WTC11 (cell line): ENCODE results near the gene RAC2. TPM values are rescaled to one million over a fixed set of nuclear protein-coding genes. Genes with fewer than 3 reads are reported as not detected.

ENCODE experiments used
- ATAC-seq: fragments of 200-7000 bp; cut with Tn5 transposase; 2 replicates; pipeline ENCODE4 v1.10.0; 2021; ENCODE audit warnings: mild to moderate bottlenecking, moderate library complexity
- CTCF ChIA-PET: fragments of 300-600 bp; sonication (Branson Sonifier 250); formaldehyde crosslinking; loops from one replicate; lab custom pipeline; 2021; ENCODE audit warnings: antibody characterized with exemption; lab: Charles Lee
- POLR2A ChIA-PET: fragments of 350-600 bp; sonication (Branson Sonifier 250); formaldehyde crosslinking; loops from one replicate; lab custom pipeline; 2021; ENCODE audit warnings: antibody characterized with exemption; lab: Charles Lee
- DNase-seq: peaks from one replicate; pipeline ENCODE4 v3.0.0; 2021; ENCODE audit warnings: low spot score
- H3K27ac Mint-ChIP-seq: 2 replicates; pipeline ENCODE4 v1.8.0; 2021; ENCODE audit warnings: mixed read lengths
- H3K27me3 Mint-ChIP-seq: 2 replicates; pipeline ENCODE4 v1.8.0; 2021; ENCODE audit warnings: low read depth, mild to moderate bottlenecking, moderate library complexity, mixed read lengths
- H3K36me3 Mint-ChIP-seq: 2 replicates; pipeline ENCODE4 v1.8.0; 2021; ENCODE audit warnings: mixed read lengths
- H3K4me1 Mint-ChIP-seq: 2 replicates; pipeline ENCODE4 v1.8.0; 2022; ENCODE audit warnings: mixed read lengths
- H3K4me3 Mint-ChIP-seq: 2 replicates; pipeline ENCODE4 v1.8.0; 2021; ENCODE audit warnings: mild to moderate bottlenecking, moderate library complexity, mixed read lengths
- H3K9me3 Mint-ChIP-seq: 2 replicates; pipeline ENCODE4 v1.8.0; 2021; ENCODE audit warnings: mixed read lengths
- ATF1 ChIP-seq: sonication (generic); formaldehyde crosslinking; IDR thresholded peaks from 2 replicates; pipeline ENCODE4 v1.8.1; 2023; ENCODE audit warnings: mild to moderate bottlenecking, moderate library complexity, missing genetic modification reagents
- ESRRA ChIP-seq: sonication (generic); formaldehyde crosslinking; IDR thresholded peaks from 2 replicates; pipeline ENCODE4 v1.8.1; 2022; ENCODE audit warnings: mild to moderate bottlenecking, missing genetic modification reagents, borderline replicate concordance
- HMGA2 ChIP-seq: fragments of 250-450 bp; sonication (Bioruptor Pico); IDR thresholded peaks from 2 replicates; pipeline ENCODE4 v1.4.0; 2021; ENCODE audit warnings: mild to moderate bottlenecking, moderate library complexity
- MYBL2 ChIP-seq: sonication (generic); formaldehyde crosslinking; IDR thresholded peaks from 2 replicates; pipeline ENCODE4 v1.8.1; 2023; ENCODE audit warnings: mild to moderate bottlenecking, moderate library complexity, missing genetic modification reagents
- NFE2L1 ChIP-seq: sonication (generic); formaldehyde crosslinking; IDR thresholded peaks from 2 replicates; pipeline ENCODE4 v1.8.1; 2023; ENCODE audit warnings: missing genetic modification reagents
- NR1H2 ChIP-seq: sonication (generic); formaldehyde crosslinking; IDR thresholded peaks from 2 replicates; pipeline ENCODE4 v1.9.0; 2021; ENCODE audit warnings: mild to moderate bottlenecking, moderate library complexity, missing genetic modification reagents
- PRRX2 ChIP-seq: fragments of 250-450 bp; sonication (Bioruptor Pico); IDR thresholded peaks from 2 replicates; pipeline ENCODE4 v1.8.0; 2021; ENCODE audit warnings: mild to moderate bottlenecking
- TCF7 ChIP-seq: sonication (generic); formaldehyde crosslinking; IDR thresholded peaks from 2 replicates; pipeline ENCODE4 v1.8.0; 2022; ENCODE audit warnings: mild to moderate bottlenecking, low read depth, missing genetic modification reagents, moderate library complexity
- TEAD1 ChIP-seq: sonication (generic); formaldehyde crosslinking; IDR thresholded peaks from 2 replicates; pipeline ENCODE4 v1.8.0; 2022; ENCODE audit warnings: mild to moderate bottlenecking, missing genetic modification reagents
- TP53 ChIP-seq: sonication (generic); formaldehyde crosslinking; IDR thresholded peaks from 2 replicates; pipeline ENCODE4 v1.8.1; 2023; ENCODE audit warnings: mild to moderate bottlenecking, missing genetic modification reagents
- ZNF317 ChIP-seq: sonication (generic); formaldehyde crosslinking; IDR thresholded peaks from 2 replicates; pipeline ENCODE4 v1.8.1; 2023; ENCODE audit warnings: low read depth, mild to moderate bottlenecking, moderate library complexity, missing genetic modification reagents, borderline replicate concordance
- ZNF671 ChIP-seq: fragments of 250-450 bp; sonication (Bioruptor Pico); IDR thresholded peaks from 2 replicates; pipeline ENCODE4 v1.8.0; 2021; ENCODE audit warnings: mild to moderate bottlenecking
- total RNA-seq: library from RNA; stranded (reverse); gene quantifications from 3 replicates; pipeline ENCODE4 v1.2.3, GENCODE V29; 2021
- TF ChIP-seq, protein P1 (sequence below): sonication (generic); formaldehyde crosslinking; IDR thresholded peaks from 2 replicates; pipeline ENCODE4 v1.8.0; 2023; ENCODE audit warnings: mild to moderate bottlenecking, missing genetic modification reagents
- TF ChIP-seq, protein P2 (sequence below): sonication (generic); formaldehyde crosslinking; IDR thresholded peaks from 2 replicates; pipeline ENCODE4 v1.8.0; 2023; ENCODE audit warnings: missing genetic modification reagents
- TF ChIP-seq, protein P3 (sequence below): fragments of 250-450 bp; sonication (Bioruptor Pico); IDR thresholded peaks from 2 replicates; pipeline ENCODE4 v1.8.0; 2021; ENCODE audit warnings: mild to moderate bottlenecking
- TF ChIP-seq, protein P4 (sequence below): fragments of 250-450 bp; sonication (Bioruptor Pico); IDR thresholded peaks from 2 replicates; pipeline ENCODE4 v1.9.0; 2021; ENCODE audit warnings: mild to moderate bottlenecking
- TF ChIP-seq, protein P5 (sequence below): sonication (generic); formaldehyde crosslinking; IDR thresholded peaks from 2 replicates; pipeline ENCODE4 v1.8.1; 2022; ENCODE audit warnings: low read depth, mild to moderate bottlenecking, moderate library complexity, missing genetic modification reagents, borderline replicate concordance
- TF ChIP-seq, protein P6 (sequence below): fragments of 250-450 bp; sonication (Bioruptor Pico); conservative IDR thresholded peaks from 2 replicates; pipeline ENCODE4 v1.9.0; 2021; ENCODE audit warnings: mild to moderate bottlenecking
- TF ChIP-seq, protein P7 (sequence below): sonication (generic); formaldehyde crosslinking; IDR thresholded peaks from 2 replicates; pipeline ENCODE4 v1.8.0; 2022; ENCODE audit warnings: mild to moderate bottlenecking, missing genetic modification reagents
- TF ChIP-seq, protein P8 (sequence below): sonication (generic); formaldehyde crosslinking; IDR thresholded peaks from 2 replicates; pipeline ENCODE4 v1.8.1; 2022; ENCODE audit warnings: mild to moderate bottlenecking, moderate library complexity, missing genetic modification reagents

Gene RAC2
- total RNA-seq, 1 experiment from 2014 or later: 3.6 TPM

DNA sequence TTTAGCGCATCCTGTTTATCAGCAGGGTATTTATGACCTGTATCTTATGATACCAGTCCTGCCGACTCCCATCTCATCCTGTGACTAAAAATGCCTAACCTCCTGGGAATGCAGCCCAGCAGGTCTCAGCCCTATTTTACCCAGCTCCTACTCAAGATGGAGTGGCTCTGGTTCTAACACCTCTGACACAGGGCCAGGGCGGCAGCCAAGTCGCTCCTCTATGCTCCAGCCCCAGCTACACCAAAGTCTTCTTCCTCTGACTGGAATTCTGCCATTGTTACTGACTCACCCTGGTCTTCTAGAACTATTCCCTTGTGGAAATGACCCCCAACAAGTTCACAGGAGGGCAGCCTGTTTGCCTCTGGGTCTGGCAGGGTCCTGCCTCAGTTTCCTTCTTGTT, 48.1 kb downstream of the RAC2 start:
- peaks cover 21% of the 10 kb centered on the region for H3K9me3 Mint-ChIP-seq
- TF ChIP-seq ZNF671 (CRISPR knock-in tag) (no peak), PRRX2 (no peak), TCF7 (CRISPR knock-in tag) (no peak), HMGA2 (CRISPR knock-in tag) (no peak), TP53 (no peak)
- TF ChIP-seq, protein P1, sequence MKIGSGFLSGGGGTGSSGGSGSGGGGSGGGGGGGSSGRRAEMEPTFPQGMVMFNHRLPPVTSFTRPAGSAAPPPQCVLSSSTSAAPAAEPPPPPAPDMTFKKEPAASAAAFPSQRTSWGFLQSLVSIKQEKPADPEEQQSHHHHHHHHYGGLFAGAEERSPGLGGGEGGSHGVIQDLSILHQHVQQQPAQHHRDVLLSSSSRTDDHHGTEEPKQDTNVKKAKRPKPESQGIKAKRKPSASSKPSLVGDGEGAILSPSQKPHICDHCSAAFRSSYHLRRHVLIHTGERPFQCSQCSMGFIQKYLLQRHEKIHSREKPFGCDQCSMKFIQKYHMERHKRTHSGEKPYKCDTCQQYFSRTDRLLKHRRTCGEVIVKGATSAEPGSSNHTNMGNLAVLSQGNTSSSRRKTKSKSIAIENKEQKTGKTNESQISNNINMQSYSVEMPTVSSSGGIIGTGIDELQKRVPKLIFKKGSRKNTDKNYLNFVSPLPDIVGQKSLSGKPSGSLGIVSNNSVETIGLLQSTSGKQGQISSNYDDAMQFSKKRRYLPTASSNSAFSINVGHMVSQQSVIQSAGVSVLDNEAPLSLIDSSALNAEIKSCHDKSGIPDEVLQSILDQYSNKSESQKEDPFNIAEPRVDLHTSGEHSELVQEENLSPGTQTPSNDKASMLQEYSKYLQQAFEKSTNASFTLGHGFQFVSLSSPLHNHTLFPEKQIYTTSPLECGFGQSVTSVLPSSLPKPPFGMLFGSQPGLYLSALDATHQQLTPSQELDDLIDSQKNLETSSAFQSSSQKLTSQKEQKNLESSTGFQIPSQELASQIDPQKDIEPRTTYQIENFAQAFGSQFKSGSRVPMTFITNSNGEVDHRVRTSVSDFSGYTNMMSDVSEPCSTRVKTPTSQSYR (CRISPR knock-in tag): no peak
- TF ChIP-seq, protein P2, sequence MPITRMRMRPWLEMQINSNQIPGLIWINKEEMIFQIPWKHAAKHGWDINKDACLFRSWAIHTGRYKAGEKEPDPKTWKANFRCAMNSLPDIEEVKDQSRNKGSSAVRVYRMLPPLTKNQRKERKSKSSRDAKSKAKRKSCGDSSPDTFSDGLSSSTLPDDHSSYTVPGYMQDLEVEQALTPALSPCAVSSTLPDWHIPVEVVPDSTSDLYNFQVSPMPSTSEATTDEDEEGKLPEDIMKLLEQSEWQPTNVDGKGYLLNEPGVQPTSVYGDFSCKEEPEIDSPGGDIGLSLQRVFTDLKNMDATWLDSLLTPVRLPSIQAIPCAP (CRISPR knock-in tag): no peak
- CTCF ChIA-PET: interaction anchor here (4.9 kb wide), 1 partner anchor 29 kb away, joined by 49 read pairs; no protein-coding TSS in a partner anchor
- H3K27ac Mint-ChIP-seq: no peak overlapping the region
- ATAC-seq: no peak
- H3K4me1 Mint-ChIP-seq: peaks cover 33% of the 10 kb centered on the region
- H3K36me3 Mint-ChIP-seq: peaks cover 20% of the 10 kb centered on the region
- H3K4me3 Mint-ChIP-seq: no peak overlapping the region
- H3K27me3 Mint-ChIP-seq: peaks cover 3% of the 10 kb centered on the region; the same call in 1 of the 2 replicates
- no peak for DNase-seq
- POLR2A ChIA-PET: no interaction called here

DNA sequence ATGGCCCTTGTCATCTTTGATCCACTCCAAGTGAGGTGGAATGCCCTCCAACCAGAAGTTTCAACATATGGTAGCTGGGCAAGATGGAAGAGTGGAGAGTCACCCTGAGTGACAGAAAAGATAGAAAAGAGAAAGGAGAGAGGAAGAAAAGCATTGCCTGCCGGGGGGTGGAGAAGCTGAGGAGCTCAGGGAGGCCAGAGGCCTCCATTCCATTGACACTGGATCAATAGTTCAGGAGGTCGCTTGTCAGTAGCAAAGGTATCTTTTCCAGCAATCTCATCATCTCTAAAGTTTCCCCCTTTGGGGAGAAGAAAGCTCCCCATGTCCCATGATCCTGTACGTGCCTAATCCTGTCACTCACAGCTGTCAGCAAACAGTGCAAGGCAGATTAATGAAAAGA, 49.3 kb downstream of the RAC2 start:
- TF ChIP-seq ZNF317 (no peak), ATF1 (CRISPR knock-in tag) (no peak)
- Mint-ChIP-seq H3K4me3 (no peak overlapping the region), H3K27me3 (peaks cover 3% of the 10 kb centered on the region; the same call in 1 of the 2 replicates), H3K4me1 (peaks cover 37% of the 10 kb centered on the region), H3K36me3 (peaks cover 26% of the 10 kb centered on the region), H3K9me3 (peaks cover 27% of the 10 kb centered on the region), H3K27ac (no peak overlapping the region)
- ChIA-PET POLR2A (no interaction called here), CTCF (no interaction called here)
- DNase-seq (no peak), ATAC-seq (no peak)

DNA sequence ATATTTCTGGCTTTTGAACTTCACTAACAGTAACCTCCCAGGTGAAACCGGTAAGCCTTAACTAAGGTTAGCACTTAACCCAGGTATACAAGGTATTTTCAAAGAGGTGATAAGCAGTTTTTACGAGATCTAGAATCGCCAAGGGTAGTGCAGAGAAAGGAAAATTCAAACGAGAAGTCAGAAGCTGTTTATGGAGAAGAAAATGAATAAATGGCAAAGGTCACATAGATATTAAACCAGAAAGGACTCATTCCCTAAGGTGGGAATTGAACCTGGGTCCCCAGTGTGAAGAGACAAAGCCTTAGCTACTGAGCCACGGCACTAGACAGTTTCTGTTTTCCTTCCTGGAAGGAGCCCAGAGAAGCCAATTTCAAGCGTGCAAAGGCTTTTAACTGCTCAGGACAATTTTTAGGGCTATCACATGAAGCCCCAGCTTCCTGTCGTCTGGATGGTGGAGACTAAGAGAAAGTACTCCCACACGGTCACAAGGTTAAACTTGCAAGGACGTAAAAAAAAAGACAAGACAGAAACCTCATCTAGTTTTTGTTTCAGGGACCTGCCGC, 50.4 kb downstream of the RAC2 start:
- peaks cover 3% of the 10 kb centered on the region; the same call in 1 of the 2 replicates for H3K27me3 Mint-ChIP-seq
- no peak overlapping the region for H3K27ac Mint-ChIP-seq
- H3K4me3 Mint-ChIP-seq: no peak overlapping the region
- DNase-seq (no peak), ATAC-seq (no peak)
- peaks cover 27% of the 10 kb centered on the region for H3K9me3 Mint-ChIP-seq
- CTCF ChIA-PET: interaction anchor here (1.2 kb wide), 1 partner anchor 216 kb away, joined by 3 read pairs; no protein-coding TSS in a partner anchor
- POLR2A ChIA-PET: no interaction called here
- TF ChIP-seq, protein P3, sequence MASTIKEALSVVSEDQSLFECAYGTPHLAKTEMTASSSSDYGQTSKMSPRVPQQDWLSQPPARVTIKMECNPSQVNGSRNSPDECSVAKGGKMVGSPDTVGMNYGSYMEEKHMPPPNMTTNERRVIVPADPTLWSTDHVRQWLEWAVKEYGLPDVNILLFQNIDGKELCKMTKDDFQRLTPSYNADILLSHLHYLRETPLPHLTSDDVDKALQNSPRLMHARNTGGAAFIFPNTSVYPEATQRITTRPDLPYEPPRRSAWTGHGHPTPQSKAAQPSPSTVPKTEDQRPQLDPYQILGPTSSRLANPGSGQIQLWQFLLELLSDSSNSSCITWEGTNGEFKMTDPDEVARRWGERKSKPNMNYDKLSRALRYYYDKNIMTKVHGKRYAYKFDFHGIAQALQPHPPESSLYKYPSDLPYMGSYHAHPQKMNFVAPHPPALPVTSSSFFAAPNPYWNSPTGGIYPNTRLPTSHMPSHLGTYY (CRISPR knock-in tag): no peak
- TF ChIP-seq MYBL2 (CRISPR knock-in tag): no peak
- TF ChIP-seq, protein P4, sequence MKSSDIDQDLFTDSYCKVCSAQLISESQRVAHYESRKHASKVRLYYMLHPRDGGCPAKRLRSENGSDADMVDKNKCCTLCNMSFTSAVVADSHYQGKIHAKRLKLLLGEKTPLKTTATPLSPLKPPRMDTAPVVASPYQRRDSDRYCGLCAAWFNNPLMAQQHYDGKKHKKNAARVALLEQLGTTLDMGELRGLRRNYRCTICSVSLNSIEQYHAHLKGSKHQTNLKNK: no peak
- TF ChIP-seq, protein P5, sequence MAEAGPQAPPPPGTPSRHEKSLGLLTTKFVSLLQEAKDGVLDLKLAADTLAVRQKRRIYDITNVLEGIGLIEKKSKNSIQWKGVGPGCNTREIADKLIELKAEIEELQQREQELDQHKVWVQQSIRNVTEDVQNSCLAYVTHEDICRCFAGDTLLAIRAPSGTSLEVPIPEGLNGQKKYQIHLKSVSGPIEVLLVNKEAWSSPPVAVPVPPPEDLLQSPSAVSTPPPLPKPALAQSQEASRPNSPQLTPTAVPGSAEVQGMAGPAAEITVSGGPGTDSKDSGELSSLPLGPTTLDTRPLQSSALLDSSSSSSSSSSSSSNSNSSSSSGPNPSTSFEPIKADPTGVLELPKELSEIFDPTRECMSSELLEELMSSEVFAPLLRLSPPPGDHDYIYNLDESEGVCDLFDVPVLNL (CRISPR knock-in tag): no peak
- TF ChIP-seq NR1H2: no peak
- no peak for TF ChIP-seq ESRRA (CRISPR knock-in tag)
- TF ChIP-seq, protein P6, sequence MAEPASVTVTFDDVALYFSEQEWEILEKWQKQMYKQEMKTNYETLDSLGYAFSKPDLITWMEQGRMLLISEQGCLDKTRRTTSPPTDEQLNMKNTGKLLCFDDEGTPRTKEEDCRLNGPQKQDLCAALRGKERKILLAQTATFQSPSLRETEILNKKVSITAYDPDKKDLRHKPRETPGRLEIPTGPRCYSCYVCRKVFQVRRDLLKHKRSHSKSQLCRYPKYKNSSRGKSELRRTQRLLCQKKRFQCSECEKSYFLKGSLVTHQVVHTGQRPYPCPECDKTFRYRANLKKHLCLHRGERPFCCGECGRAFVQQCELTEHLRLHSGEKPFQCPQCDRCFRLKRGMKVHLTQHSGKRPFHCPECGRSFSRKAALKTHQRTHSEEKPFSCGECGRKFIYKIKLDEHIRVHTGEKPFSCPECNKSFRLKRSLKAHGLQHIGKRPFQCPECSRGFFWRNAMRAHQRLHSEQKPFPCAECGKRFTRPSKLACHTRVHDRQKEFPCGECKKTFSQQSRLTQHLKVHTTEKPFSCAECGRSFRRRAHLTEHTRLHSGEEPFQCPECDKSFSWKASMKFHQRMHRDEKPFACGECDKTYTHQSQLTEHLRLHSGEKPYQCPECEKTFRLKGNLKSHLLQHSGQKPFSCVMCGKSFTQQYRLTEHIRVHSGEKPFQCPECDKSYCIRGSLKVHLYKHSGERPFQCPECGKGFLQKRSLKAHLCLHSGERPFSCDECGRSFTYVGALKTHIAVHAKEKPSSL: no peak
- TF ChIP-seq, protein P7, sequence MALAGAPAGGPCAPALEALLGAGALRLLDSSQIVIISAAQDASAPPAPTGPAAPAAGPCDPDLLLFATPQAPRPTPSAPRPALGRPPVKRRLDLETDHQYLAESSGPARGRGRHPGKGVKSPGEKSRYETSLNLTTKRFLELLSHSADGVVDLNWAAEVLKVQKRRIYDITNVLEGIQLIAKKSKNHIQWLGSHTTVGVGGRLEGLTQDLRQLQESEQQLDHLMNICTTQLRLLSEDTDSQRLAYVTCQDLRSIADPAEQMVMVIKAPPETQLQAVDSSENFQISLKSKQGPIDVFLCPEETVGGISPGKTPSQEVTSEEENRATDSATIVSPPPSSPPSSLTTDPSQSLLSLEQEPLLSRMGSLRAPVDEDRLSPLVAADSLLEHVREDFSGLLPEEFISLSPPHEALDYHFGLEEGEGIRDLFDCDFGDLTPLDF (CRISPR knock-in tag): no peak
- TF ChIP-seq, protein P8, sequence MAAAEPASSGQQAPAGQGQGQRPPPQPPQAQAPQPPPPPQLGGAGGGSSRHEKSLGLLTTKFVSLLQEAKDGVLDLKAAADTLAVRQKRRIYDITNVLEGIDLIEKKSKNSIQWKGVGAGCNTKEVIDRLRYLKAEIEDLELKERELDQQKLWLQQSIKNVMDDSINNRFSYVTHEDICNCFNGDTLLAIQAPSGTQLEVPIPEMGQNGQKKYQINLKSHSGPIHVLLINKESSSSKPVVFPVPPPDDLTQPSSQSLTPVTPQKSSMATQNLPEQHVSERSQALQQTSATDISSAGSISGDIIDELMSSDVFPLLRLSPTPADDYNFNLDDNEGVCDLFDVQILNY (CRISPR knock-in tag): no peak
- TF ChIP-seq ZNF671 (CRISPR knock-in tag): no peak
- TF ChIP-seq TEAD1 (CRISPR knock-in tag): no peak
- TF ChIP-seq NFE2L1 (CRISPR knock-in tag): no peak
- H3K36me3 Mint-ChIP-seq: peaks cover 26% of the 10 kb centered on the region
- peaks cover 46% of the 10 kb centered on the region for H3K4me1 Mint-ChIP-seq
